ENCODE measurements around the gene ARHGAP8. TPM values are rescaled to one million over a fixed set of nuclear protein-coding genes. Genes with fewer than 3 reads are reported as not detected.

The ARHGAP8 gene
- total RNA-seq, 3 donors from 2014 or later: 25.0 to 74.6 (median 43.7) TPM

GRCh38 chr22:44892803-44893730, 140.7 kb downstream of the ARHGAP8 start:
- intact Hi-C loops (cut with DNase I, micrococcal nuclease): no loop called here
- TF ChIP-seq, protein P1, sequence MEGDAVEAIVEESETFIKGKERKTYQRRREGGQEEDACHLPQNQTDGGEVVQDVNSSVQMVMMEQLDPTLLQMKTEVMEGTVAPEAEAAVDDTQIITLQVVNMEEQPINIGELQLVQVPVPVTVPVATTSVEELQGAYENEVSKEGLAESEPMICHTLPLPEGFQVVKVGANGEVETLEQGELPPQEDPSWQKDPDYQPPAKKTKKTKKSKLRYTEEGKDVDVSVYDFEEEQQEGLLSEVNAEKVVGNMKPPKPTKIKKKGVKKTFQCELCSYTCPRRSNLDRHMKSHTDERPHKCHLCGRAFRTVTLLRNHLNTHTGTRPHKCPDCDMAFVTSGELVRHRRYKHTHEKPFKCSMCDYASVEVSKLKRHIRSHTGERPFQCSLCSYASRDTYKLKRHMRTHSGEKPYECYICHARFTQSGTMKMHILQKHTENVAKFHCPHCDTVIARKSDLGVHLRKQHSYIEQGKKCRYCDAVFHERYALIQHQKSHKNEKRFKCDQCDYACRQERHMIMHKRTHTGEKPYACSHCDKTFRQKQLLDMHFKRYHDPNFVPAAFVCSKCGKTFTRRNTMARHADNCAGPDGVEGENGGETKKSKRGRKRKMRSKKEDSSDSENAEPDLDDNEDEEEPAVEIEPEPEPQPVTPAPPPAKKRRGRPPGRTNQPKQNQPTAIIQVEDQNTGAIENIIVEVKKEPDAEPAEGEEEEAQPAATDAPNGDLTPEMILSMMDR (IDR thresholded peaks at IDR 0.05): no peak
- no peak for DNase-seq
- H3K4me1 ChIP-seq (ENCODE audit: low read depth): no peaks in the 10 kb centered on the region
- no peaks in the 10 kb centered on the region for H3K9me3 ChIP-seq
- no peaks in the 10 kb centered on the region for H3K36me3 ChIP-seq (ENCODE audit: low read depth)
- no peak overlapping the region for H3K4me3 ChIP-seq
- ATAC-seq: no peak

GRCh38 chr22:44893731-44894080, 141.3 kb downstream of the ARHGAP8 start:
- Histone ChIP-seq H3K4me3 (no peak overlapping the region), H3K4me1 (ENCODE audit: low read depth) (no peaks in the 10 kb centered on the region), H3K9me3 (no peaks in the 10 kb centered on the region), H3K36me3 (ENCODE audit: low read depth) (no peaks in the 10 kb centered on the region)
- TF ChIP-seq, protein P1 (IDR thresholded peaks at IDR 0.05): no peak
- intact Hi-C loops (cut with DNase I, micrococcal nuclease): no loop called here
- ATAC-seq (no peak), DNase-seq (no peak)

- no peak for ATAC-seq
- no peaks in the 10 kb centered on the region for H3K36me3 ChIP-seq (ENCODE audit: low read depth)
- intact Hi-C loops (cut with DNase I, micrococcal nuclease): no loop called here
- TF ChIP-seq, protein P1 (IDR thresholded peaks at IDR 0.05): no peak
- H3K4me1 ChIP-seq (ENCODE audit: low read depth): no peaks in the 10 kb centered on the region
- no peak overlapping the region for H3K4me3 ChIP-seq
- no peak for DNase-seq
- H3K9me3 ChIP-seq: no peaks in the 10 kb centered on the region
Observed at GRCh38 chr22:44894321-44894720, 141.9 kb downstream of the ARHGAP8 start.

- TF ChIP-seq, protein P1 (IDR thresholded peaks at IDR 0.05): no peak
- Histone ChIP-seq H3K9me3 (no peaks in the 10 kb centered on the region), H3K36me3 (ENCODE audit: low read depth) (no peaks in the 10 kb centered on the region), H3K4me3 (no peak overlapping the region), H3K4me1 (ENCODE audit: low read depth) (no peaks in the 10 kb centered on the region)
- ATAC-seq: no peak
- intact Hi-C loops (cut with DNase I, micrococcal nuclease): no loop called here
- DNase-seq: no peak
Observed at GRCh38 chr22:44894782-44895181, 142.4 kb downstream of the ARHGAP8 start.

GRCh38 chr22:44895296-44896055, 143.1 kb downstream of the ARHGAP8 start:
- TF ChIP-seq, protein P1 (IDR thresholded peaks at IDR 0.05): no peak
- Histone ChIP-seq H3K9me3 (peaks cover 1% of the 10 kb centered on the region), H3K4me1 (ENCODE audit: low read depth) (no peaks in the 10 kb centered on the region), H3K4me3 (no peak overlapping the region), H3K36me3 (ENCODE audit: low read depth) (no peaks in the 10 kb centered on the region)
- intact Hi-C loops (cut with DNase I, micrococcal nuclease): no loop called here
- no peak for DNase-seq
- ATAC-seq: no peak
